Vagina (tissue), 2 donors: ENCODE measurements around the gene HORMAD2. TPM values are rescaled to one million over a fixed set of nuclear protein-coding genes. Genes with fewer than 3 reads are reported as not detected.

Source experiments
- DNase-seq, 2 donors: peaks; one replicate each; pipeline ENCODE4 v3.0.0-alpha.2; 2017; ENCODE audit errors: extremely low spot score in 2 of 2
- H3K27ac ChIP-seq: fragments of 200-600 bp; sonication (generic); one replicate; pipeline ENCODE4 v1.5.1; 2019
- H3K27me3 ChIP-seq: fragments of 200-600 bp; sonication (generic); one replicate; pipeline ENCODE4 v1.5.1; 2019
- H3K36me3 ChIP-seq, 2 donors: fragments of 200-600 bp; sonication (generic); one replicate each; pipeline ENCODE4 v1.5.1; 2017 to 2019
- H3K4me1 ChIP-seq: fragments of 200-600 bp; sonication (generic); one replicate; pipeline ENCODE4 v1.5.1; 2019
- H3K4me3 ChIP-seq, 2 donors: fragments of 200-600 bp; sonication (generic); 1 replicate in 1 of 2; 2 replicates in 1 of 2; pipeline ENCODE4 v1.5.1; 2016 to 2019
- H3K9me3 ChIP-seq: fragments of 200-600 bp; sonication (generic); one replicate; pipeline ENCODE4 v1.5.1; 2019
- POLR2A ChIP-seq, 2 donors: fragments of 450-650 bp; IDR thresholded peaks; one replicate each; pipeline ENCODE4 v1.6.1; 2017; ENCODE audit warnings: antibody characterized with exemption in 2 of 2, mild to moderate bottlenecking in 2 of 2, moderate library complexity in 2 of 2
- POLR2AphosphoS5 ChIP-seq, 2 donors: sonication (generic); formaldehyde crosslinking; IDR thresholded peaks; one replicate each; pipeline ENCODE4 v1.9.0; 2017; ENCODE audit warnings: antibody characterized with exemption in 2 of 2, mild to moderate bottlenecking in 2 of 2, low read depth in 1 of 2; ENCODE audit not compliant: insufficient read depth in 1 of 2
- intact Hi-C: fragments of 100-400 bp; cut with DNase I; formaldehyde crosslinking; loops from one replicate; pipeline ENCODE4 v1.15.1; 2023
- total RNA-seq: library from RNA; depleted of rRNA; stranded (reverse); fragments of >200 nt; gene quantifications from one replicate; pipeline ENCODE4 v1.2.3, GENCODE V29; 2016
- TF ChIP-seq, protein P1 (sequence below), 3 experiments: fragments of 450-650 bp in 2 of 3; fragments of 200-600 bp in 1 of 3; sonication (generic) in 1 of 3; IDR thresholded peaks; one replicate each; pipeline ENCODE4 v1.5.1; 2017 to 2019; ENCODE audit warnings: antibody characterized with exemption in 3 of 3, mild to moderate bottlenecking in 2 of 3, moderate library complexity in 2 of 3

The HORMAD2 gene
- total RNA-seq, 1 donor from 2014 or later: not detected

DNA sequence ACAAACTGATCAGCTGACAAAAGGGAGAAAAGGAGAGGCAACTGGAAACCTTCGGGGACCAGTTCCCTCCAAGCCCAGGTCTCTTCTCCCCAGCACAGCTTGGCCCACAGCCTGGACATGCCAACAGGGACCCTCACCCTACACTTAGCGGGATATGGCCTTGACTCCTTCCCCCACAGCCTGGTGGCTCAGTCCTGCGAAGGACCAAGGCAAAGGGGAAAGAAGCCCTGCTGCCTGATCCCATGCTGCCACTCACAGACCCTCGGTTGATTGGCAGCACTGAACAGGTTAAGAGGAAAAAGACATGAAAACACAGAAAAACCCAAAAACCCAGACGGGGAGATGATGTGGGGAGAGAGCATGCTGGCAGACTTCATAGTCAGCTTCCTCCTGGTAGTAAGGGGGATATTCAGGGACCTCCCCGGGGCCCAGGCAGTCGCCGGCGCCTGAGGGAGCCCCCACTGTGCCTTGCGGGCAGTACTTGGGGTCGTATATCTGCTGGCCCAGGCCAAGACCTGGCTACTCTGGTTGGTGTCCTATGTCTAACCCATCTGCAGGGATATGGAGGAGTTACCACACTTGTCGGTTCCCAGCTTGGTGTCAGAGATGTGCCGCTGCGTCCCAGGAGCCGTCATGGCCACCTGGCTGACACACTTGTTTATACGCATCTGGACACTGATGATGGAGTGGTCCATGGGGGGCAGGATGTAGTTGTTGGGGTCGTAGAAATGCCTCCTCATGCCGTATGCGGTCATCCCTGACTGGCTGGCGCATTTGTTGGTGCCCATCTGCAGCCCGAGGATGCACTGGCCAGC, 34.2 kb upstream of the HORMAD2 start:
- Histone ChIP-seq H3K27ac (no peak overlapping the region), H3K36me3 (no peaks in the 10 kb centered on the region), H3K27me3 (no peaks in the 10 kb centered on the region), H3K9me3 (no peaks in the 10 kb centered on the region), H3K4me1 (peaks cover 21% of the 10 kb centered on the region), H3K4me3 (no peak overlapping the region)
- intact Hi-C loops: no loop called here
- TF ChIP-seq POLR2AphosphoS5 (IDR thresholded peaks at IDR 0.05; ENCODE audit: insufficient read depth in 1 of 2, low read depth in 1 of 2) (no peak), POLR2A (IDR thresholded peaks at IDR 0.05) (no peak)
- DNase-seq: no peak

DNA sequence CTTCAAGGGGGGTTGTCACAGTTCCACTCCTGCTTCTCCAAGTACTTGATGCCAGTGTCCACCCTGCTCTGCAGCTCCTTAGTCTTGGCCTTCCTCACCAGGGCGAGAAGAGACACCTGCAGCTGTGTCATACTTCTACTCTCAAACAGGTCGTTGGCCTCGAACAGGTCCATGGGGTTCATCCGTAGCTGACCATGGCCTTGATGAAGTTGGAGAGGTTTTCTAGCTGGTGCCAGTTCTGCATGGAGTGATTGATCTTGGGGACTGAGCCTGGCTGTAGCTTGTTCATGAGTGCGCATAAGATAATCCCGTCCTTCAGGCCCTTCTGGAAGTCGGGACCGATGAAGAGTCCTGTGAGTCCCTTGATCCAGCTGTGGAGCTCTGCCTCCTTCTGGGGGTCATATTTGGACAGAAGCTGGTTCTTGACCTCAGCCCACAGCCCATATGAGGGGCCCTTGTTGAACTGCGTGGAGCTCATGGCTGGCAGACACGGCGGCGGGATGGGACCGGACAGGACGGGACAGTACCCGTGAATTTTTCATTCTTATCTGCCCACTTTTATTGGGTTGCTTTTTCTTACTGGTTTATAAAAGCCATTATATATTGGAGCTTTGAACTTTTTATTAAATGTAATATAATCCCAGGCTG, 33.4 kb upstream of the HORMAD2 start:
- H3K4me1 ChIP-seq: peaks cover 21% of the 10 kb centered on the region
- no peak for DNase-seq
- H3K9me3 ChIP-seq: no peaks in the 10 kb centered on the region
- H3K4me3 ChIP-seq: no peak overlapping the region
- no peak overlapping the region for H3K27ac ChIP-seq
- no peak for TF ChIP-seq POLR2A (IDR thresholded peaks at IDR 0.05)
- TF ChIP-seq, protein P1, sequence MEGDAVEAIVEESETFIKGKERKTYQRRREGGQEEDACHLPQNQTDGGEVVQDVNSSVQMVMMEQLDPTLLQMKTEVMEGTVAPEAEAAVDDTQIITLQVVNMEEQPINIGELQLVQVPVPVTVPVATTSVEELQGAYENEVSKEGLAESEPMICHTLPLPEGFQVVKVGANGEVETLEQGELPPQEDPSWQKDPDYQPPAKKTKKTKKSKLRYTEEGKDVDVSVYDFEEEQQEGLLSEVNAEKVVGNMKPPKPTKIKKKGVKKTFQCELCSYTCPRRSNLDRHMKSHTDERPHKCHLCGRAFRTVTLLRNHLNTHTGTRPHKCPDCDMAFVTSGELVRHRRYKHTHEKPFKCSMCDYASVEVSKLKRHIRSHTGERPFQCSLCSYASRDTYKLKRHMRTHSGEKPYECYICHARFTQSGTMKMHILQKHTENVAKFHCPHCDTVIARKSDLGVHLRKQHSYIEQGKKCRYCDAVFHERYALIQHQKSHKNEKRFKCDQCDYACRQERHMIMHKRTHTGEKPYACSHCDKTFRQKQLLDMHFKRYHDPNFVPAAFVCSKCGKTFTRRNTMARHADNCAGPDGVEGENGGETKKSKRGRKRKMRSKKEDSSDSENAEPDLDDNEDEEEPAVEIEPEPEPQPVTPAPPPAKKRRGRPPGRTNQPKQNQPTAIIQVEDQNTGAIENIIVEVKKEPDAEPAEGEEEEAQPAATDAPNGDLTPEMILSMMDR (IDR thresholded peaks at IDR 0.05): no peak
- no peak for TF ChIP-seq POLR2AphosphoS5 (IDR thresholded peaks at IDR 0.05; ENCODE audit: insufficient read depth in 1 of 2, low read depth in 1 of 2)
- H3K27me3 ChIP-seq: no peaks in the 10 kb centered on the region
- intact Hi-C loops: no loop called here
- H3K36me3 ChIP-seq: no peaks in the 10 kb centered on the region

DNA sequence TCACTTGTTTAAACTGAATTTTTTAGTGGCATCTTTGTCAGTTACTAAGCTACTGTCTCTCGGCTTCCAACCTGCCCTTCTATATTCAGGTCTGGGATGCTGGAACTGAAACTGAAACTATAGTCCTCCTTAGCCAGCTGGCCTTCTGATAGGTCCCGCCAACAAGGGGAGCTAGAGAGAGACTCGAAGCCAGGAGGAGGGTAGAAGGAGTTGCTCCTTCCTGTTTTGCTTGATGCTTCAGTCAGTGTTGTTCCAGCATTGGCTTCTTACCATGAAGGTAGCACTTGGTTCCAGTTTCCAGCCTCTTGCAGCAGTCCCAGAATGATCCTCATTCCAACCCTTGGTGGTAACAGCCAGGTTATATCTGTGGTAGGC, 32.9 kb upstream of the HORMAD2 start:
- intact Hi-C loops: no loop called here
- peaks cover 21% of the 10 kb centered on the region for H3K4me1 ChIP-seq
- no peaks in the 10 kb centered on the region for H3K27me3 ChIP-seq
- no peaks in the 10 kb centered on the region for H3K36me3 ChIP-seq
- no peak overlapping the region for H3K27ac ChIP-seq
- no peaks in the 10 kb centered on the region for H3K9me3 ChIP-seq
- TF ChIP-seq POLR2A (IDR thresholded peaks at IDR 0.05) (no peak), POLR2AphosphoS5 (IDR thresholded peaks at IDR 0.05; ENCODE audit: insufficient read depth in 1 of 2, low read depth in 1 of 2) (no peak)
- TF ChIP-seq, protein P1 (IDR thresholded peaks at IDR 0.05): no peak
- H3K4me3 ChIP-seq: no peak overlapping the region
- peak in 1 of 2 donors; percentile 55 for DNase-seq

GRCh38 chr22:30048681-30049080, 31.6 kb upstream of the HORMAD2 start:
- Histone ChIP-seq H3K4me1 (peaks cover 18% of the 10 kb centered on the region), H3K9me3 (no peaks in the 10 kb centered on the region), H3K27ac (no peak overlapping the region), H3K36me3 (no peaks in the 10 kb centered on the region), H3K4me3 (no peak overlapping the region), H3K27me3 (no peaks in the 10 kb centered on the region)
- TF ChIP-seq, protein P1 (IDR thresholded peaks at IDR 0.05): no peak
- TF ChIP-seq POLR2A (IDR thresholded peaks at IDR 0.05) (no peak), POLR2AphosphoS5 (IDR thresholded peaks at IDR 0.05; ENCODE audit: insufficient read depth in 1 of 2, low read depth in 1 of 2) (no peak)
- intact Hi-C loops: no loop called here
- DNase-seq: no peak

DNA sequence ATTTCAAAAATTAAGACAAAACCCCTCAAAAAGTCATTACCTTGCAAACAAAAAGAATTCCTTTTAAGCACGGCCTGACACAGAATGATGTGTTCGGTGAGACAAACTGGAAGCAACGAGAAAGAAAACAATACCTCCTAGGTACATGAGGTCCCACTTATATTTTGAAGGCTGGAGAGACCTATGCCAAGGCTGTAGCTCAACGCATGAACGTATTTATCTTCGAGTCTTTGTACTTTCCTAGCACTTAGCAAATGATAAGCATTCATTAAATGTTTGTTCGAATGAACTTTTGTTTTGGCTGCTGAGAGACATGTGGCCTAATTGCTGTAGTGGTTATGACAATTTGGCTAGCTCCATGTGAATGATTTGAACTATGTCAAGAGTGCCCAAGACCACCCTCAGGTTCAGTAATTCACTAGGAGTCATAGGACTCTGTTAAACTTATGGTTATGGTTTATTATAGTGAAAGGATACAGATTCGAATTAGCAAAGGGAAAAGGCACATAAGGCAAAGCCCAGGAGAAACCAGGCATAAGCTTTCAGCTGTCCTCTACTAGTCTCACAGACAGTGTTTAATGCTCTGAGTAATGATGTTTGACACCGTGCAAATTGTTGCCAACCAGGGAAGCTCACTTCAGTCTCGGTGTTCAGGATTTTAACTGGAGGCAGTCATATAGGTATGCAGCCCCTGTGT, 26.0 kb upstream of the HORMAD2 start:
- no peak for DNase-seq
- intact Hi-C loops: no loop called here
- Histone ChIP-seq H3K27me3 (no peaks in the 10 kb centered on the region), H3K27ac (no peak overlapping the region), H3K4me3 (no peak overlapping the region), H3K4me1 (no peaks in the 10 kb centered on the region), H3K9me3 (no peaks in the 10 kb centered on the region), H3K36me3 (no peaks in the 10 kb centered on the region)
- no peak for TF ChIP-seq POLR2AphosphoS5 (IDR thresholded peaks at IDR 0.05; ENCODE audit: insufficient read depth in 1 of 2, low read depth in 1 of 2)
- TF ChIP-seq, protein P1 (IDR thresholded peaks at IDR 0.05): no peak
- no peak for TF ChIP-seq POLR2A (IDR thresholded peaks at IDR 0.05)
